ENCODE measurements around the gene CASTOR1. TPM values are rescaled to one million over a fixed set of nuclear protein-coding genes. Genes with fewer than 3 reads are reported as not detected.

The CASTOR1 gene
- polyA plus RNA-seq, 1 of the 3 experiments (the other 2 are of a cell fraction), result 14.4 TPM

DNA sequence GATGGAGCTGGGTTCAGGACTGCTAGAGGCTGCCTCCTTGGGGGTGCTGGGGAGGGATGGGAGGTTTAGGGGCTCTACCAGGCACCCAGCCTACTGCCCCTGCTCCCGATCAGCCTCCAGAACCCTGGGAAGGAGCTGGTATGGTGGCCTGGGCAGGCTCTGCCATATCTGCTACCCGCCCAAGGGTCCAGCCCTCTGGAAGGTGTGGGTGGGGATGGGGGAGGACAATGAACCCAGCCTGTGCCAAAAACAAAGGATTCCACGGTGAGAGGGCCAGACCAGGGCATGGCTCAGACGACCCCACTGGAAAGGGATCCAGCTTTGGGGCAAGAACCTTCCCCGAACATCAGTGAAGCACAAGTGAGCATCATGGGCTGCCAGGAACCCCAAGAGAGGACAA lies 3.0 kb downstream of the CASTOR1 start:
- H3K36me3 ChIP-seq (replicated peaks in 1 of 2; ENCODE audit: control insufficient read depth in 1 of 2, insufficient read depth in 2 of 2, low read length in 1 of 2), result peaks cover 0 to 2% of the 10 kb centered on the region in 2 experiments
- ChIA-PET POLR2A (no interaction called here), CTCF (interaction anchor here (0.6 to 12.9 kb wide), 23 partner anchors 9 to 682 kb away, joined by 3 to 228 read pairs (median 4); partner anchors contain the start of genes MTFP1, NF2, RNF215 and SEC14L2)
- no peaks in the 10 kb centered on the region for H3K9me3 ChIP-seq
- TF ChIP-seq RCOR1 (IDR thresholded peaks at IDR 0.05; ENCODE audit: low read length) (no peak), SIN3A (IDR thresholded peaks at IDR 0.05; ENCODE audit: borderline replicate concordance, low read depth, low read length) (no peak), TCF12 (IDR thresholded peaks at IDR 0.05) (no peak), FOXM1 (IDR thresholded peaks at IDR 0.05; ENCODE audit: low read depth) (no peak), EP300 (IDR thresholded peaks at IDR 0.05; ENCODE audit: borderline replicate concordance in 1 of 2, low read depth in 1 of 2, low read length in 1 of 2) (no peak), TAF1 (IDR thresholded peaks at IDR 0.05; ENCODE audit: borderline replicate concordance, low read depth, low read length) (no peak), TEAD4 (IDR thresholded peaks at IDR 0.05; ENCODE audit: borderline replicate concordance, insufficient read depth) (no peak), RXRA (IDR thresholded peaks at IDR 0.05; ENCODE audit: borderline replicate concordance, low read depth) (no peak), GATA2 (CRISPR knock-in tag; IDR thresholded peaks at IDR 0.05) (no peak), ELF1 (IDR thresholded peaks at IDR 0.05) (no peak), RFX5 (IDR thresholded peaks at IDR 0.05; ENCODE audit: low read length) (no peak)
- H3K4me1 ChIP-seq (ENCODE audit: control insufficient read depth in 1 of 2, insufficient read depth in 2 of 2, low read depth in 1 of 2, low read length in 1 of 2), result peaks cover 16 to 28% of the 10 kb centered on the region in 2 experiments; a peak in 2 of 4 replicates
- no peak overlapping the region; a peak in 1 of 4 replicates for H3K4me3 ChIP-seq (ENCODE audit: low read depth in 2 of 2, low read length in 1 of 2)
- no peaks in the 10 kb centered on the region for H3K9me2 ChIP-seq
- no peak overlapping the region for H3K4me2 ChIP-seq
- H4K20me1 ChIP-seq (ENCODE audit: insufficient read depth), result peaks cover 4% of the 10 kb centered on the region; the same call in 1 of the 2 replicates
- WGBS (ENCODE audit: low lambda C conversion rate), result 87% methylated on average over 5 of the region's 5 CpGs
- H3K9ac ChIP-seq, result no peak overlapping the region
- peaks cover 17% of the 10 kb centered on the region for H3F3A ChIP-seq (replicated peaks; ENCODE audit: insufficient read depth)
- no peaks in the 10 kb centered on the region for H3K27me3 ChIP-seq (ENCODE audit: insufficient read depth)
- no peak overlapping the region for H2AFZ ChIP-seq (ENCODE audit: low read depth)
- no peak overlapping the region for H3K27ac ChIP-seq (ENCODE audit: low read depth in 2 of 2, low read length in 1 of 2)
- no peak for DNase-seq
- H3K79me2 ChIP-seq (ENCODE audit: insufficient read depth), result no peaks in the 10 kb centered on the region

DNA sequence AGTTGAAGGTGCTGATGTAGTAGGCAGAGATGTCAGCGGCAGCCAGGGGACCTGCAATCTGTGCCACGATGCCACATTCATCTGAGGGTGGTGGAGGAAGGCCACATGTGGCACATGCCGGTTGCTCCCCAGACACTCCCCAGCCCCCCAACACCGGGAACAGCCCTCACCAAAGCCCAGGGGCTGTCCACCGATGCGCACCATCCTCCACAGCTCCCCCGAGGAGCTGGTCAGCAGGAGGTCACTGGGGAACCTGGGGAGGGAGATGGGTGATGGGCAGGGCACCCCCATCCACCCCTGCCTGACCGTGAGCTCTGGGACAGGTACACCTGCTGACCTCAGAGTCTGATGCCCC lies 3.5 kb downstream of the CASTOR1 start:
- Histone ChIP-seq H3K9ac (no peak overlapping the region), H3K36me3 (replicated peaks in 1 of 2; ENCODE audit: control insufficient read depth in 1 of 2, insufficient read depth in 2 of 2, low read length in 1 of 2) (peaks cover 0 to 2% of the 10 kb centered on the region in 2 experiments), H3K27ac (ENCODE audit: low read depth in 2 of 2, low read length in 1 of 2) (no peak overlapping the region), H4K20me1 (ENCODE audit: insufficient read depth) (peaks cover 4% of the 10 kb centered on the region; the same call in 1 of the 2 replicates), H3K4me2 (no peak overlapping the region), H2AFZ (ENCODE audit: low read depth) (no peak overlapping the region), H3K27me3 (ENCODE audit: insufficient read depth) (no peaks in the 10 kb centered on the region), H3K9me2 (no peaks in the 10 kb centered on the region), H3K4me3 (ENCODE audit: low read depth in 2 of 2, low read length in 1 of 2) (no peak overlapping the region), H3K9me3 (no peaks in the 10 kb centered on the region), H3K4me1 (ENCODE audit: control insufficient read depth in 1 of 2, insufficient read depth in 2 of 2, low read depth in 1 of 2, low read length in 1 of 2) (peaks cover 11 to 22% of the 10 kb centered on the region in 2 experiments; a peak in 2 of 4 replicates), H3F3A (replicated peaks; ENCODE audit: insufficient read depth) (peaks cover 18% of the 10 kb centered on the region), H3K79me2 (ENCODE audit: insufficient read depth) (no peaks in the 10 kb centered on the region)
- no peak for TF ChIP-seq GABPA (IDR thresholded peaks at IDR 0.05; ENCODE audit: low read depth)
- no peak for TF ChIP-seq YY1 (IDR thresholded peaks at IDR 0.05; ENCODE audit: low read depth)
- TF ChIP-seq CHD2 (IDR thresholded peaks at IDR 0.05; ENCODE audit: low read length, partially characterized antibody), result no peak
- TF ChIP-seq GATA2 (CRISPR knock-in tag; IDR thresholded peaks at IDR 0.05), result no peak
- no peak for TF ChIP-seq NFIC (IDR thresholded peaks at IDR 0.05; ENCODE audit: borderline replicate concordance)
- no peak for TF ChIP-seq TAF1 (IDR thresholded peaks at IDR 0.05; ENCODE audit: borderline replicate concordance, low read depth, low read length)
- TF ChIP-seq, protein P1, sequence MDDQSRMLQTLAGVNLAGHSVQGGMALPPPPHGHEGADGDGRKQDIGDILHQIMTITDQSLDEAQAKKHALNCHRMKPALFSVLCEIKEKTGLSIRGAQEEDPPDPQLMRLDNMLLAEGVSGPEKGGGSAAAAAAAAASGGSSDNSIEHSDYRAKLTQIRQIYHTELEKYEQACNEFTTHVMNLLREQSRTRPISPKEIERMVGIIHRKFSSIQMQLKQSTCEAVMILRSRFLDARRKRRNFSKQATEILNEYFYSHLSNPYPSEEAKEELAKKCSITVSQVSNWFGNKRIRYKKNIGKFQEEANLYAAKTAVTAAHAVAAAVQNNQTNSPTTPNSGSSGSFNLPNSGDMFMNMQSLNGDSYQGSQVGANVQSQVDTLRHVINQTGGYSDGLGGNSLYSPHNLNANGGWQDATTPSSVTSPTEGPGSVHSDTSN (IDR thresholded peaks at IDR 0.05), result no peak
- TF ChIP-seq, protein P2, sequence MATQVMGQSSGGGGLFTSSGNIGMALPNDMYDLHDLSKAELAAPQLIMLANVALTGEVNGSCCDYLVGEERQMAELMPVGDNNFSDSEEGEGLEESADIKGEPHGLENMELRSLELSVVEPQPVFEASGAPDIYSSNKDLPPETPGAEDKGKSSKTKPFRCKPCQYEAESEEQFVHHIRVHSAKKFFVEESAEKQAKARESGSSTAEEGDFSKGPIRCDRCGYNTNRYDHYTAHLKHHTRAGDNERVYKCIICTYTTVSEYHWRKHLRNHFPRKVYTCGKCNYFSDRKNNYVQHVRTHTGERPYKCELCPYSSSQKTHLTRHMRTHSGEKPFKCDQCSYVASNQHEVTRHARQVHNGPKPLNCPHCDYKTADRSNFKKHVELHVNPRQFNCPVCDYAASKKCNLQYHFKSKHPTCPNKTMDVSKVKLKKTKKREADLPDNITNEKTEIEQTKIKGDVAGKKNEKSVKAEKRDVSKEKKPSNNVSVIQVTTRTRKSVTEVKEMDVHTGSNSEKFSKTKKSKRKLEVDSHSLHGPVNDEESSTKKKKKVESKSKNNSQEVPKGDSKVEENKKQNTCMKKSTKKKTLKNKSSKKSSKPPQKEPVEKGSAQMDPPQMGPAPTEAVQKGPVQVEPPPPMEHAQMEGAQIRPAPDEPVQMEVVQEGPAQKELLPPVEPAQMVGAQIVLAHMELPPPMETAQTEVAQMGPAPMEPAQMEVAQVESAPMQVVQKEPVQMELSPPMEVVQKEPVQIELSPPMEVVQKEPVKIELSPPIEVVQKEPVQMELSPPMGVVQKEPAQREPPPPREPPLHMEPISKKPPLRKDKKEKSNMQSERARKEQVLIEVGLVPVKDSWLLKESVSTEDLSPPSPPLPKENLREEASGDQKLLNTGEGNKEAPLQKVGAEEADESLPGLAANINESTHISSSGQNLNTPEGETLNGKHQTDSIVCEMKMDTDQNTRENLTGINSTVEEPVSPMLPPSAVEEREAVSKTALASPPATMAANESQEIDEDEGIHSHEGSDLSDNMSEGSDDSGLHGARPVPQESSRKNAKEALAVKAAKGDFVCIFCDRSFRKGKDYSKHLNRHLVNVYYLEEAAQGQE (IDR thresholded peaks at IDR 0.05; ENCODE audit: low read depth, low read length), result no peak
- TF ChIP-seq, protein P3, sequence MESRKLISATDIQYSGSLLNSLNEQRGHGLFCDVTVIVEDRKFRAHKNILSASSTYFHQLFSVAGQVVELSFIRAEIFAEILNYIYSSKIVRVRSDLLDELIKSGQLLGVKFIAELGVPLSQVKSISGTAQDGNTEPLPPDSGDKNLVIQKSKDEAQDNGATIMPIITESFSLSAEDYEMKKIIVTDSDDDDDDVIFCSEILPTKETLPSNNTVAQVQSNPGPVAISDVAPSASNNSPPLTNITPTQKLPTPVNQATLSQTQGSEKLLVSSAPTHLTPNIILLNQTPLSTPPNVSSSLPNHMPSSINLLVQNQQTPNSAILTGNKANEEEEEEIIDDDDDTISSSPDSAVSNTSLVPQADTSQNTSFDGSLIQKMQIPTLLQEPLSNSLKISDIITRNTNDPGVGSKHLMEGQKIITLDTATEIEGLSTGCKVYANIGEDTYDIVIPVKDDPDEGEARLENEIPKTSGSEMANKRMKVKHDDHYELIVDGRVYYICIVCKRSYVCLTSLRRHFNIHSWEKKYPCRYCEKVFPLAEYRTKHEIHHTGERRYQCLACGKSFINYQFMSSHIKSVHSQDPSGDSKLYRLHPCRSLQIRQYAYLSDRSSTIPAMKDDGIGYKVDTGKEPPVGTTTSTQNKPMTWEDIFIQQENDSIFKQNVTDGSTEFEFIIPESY (IDR thresholded peaks at IDR 0.05; ENCODE audit: borderline replicate concordance, low read depth), result no peak
- no peak for DNase-seq
- CTCF ChIA-PET, result interaction anchor here (0.6 to 12.9 kb wide), 23 partner anchors 8 to 682 kb away, joined by 3 to 228 read pairs (median 4); partner anchors contain the start of genes MTFP1, NF2, RNF215 and SEC14L2
- POLR2A ChIA-PET, result no interaction called here
- WGBS (ENCODE audit: low lambda C conversion rate), result 95% methylated on average over 4 of the region's 8 CpGs

Measured in SK-N-SH (cell line).